Ammon's horn (tissue), 1 donor: ENCODE data around the gene TAS2R19.
"Not testable (repeated sequence)": the region's sequence is repeated elsewhere in the genome, so short reads cannot be mapped to it uniquely, and the experiment has no call there.

ENCODE experiments used
- DNase-seq: peaks from one replicate; pipeline ENCODE4 v3.0.0-alpha.2; 2016; ENCODE audit warnings: low spot score

Gene TAS2R19

DNA sequence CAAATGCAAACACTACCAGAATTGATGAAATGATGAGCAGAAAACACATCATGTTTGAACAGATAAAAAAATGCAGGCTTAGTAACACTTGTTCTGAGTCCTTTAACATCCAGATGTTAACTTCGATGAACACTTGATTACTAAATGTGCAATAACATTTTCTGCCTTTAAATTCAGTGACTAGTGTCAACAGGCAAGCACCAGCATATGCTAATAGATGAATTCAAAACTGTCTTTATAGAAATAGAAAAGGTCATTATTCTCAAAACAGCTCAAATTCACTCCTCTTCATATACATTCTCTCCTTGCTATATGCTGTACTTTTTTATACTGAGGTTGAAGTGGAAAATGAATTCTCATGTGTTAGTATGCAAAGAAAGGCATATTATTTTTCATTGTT, at the start of gene TAS2R19:
TSS of gene TAS2R19 (minus strand) at position 101 of the 400 bp plus-strand sequence. CDS start at position 52, 49 bp downstream.
- no peak for DNase-seq

DNA sequence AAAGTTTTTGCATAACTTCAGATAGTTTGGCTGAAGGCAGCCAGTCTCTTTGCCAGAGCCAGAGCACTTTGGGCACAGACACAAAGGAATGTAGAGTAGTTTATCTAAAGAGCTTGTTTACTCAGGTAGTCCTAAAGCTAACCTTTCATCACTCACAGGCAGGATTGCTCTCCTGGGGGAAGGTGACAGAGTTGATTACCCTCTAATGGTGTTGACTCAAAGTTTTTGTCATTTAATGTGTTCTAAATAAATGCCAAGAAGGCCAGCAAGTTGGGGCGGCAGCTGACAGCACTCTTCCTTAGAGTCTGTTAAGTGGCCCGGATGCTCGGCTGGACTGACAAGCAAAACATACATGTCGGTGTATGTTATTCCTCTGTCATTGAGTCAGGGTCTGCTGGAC, 49.0 kb upstream of the TAS2R19 start:
- DNase-seq: no peak

DNA sequence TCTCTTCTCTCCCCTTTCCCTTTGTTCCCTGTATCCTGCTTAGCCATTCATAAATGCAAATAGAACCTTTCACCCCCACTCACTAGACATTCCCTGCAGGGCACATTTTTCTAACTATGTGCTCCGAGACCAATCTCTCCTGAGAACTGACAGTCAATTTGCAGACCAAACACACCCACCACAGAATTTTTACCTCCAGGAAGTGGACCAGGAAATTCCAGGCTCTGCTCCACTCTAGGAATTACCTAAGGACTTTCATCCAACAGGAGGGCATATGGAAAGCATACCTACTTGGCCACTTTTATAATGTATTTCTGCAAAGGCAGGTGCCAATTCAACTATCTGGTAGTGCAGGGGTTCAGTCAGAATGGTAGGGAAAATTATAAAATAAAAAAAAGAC, 48.6 kb upstream of the TAS2R19 start:
- no peak for DNase-seq

GRCh38 chr12:11069854-11070365, 47.5 kb upstream of the TAS2R19 start:
- DNase-seq: no peak

- peak; percentile 22 for DNase-seq
These were observed 45.1 kb upstream of the TAS2R19 start for GRCh38 chr12:11067514-11067913.

DNA sequence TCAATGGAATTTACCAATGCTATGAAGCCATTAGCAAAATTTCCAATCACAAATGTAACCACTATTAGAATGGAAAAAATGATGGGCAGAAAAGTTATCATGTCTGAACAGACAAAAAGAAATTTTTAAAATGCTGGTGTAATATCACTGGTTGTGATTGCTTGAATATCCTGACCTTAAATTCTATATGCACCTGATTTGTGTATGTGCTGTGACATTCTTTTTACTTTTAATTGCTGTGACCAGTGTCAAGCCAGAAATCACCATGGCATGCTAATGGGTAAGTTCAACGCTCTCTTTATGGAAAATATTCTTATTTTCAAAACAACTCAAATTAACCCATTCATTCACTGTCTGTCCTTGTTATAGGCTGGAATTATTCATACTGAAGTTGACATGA, 39.8 kb upstream of the TAS2R19 start, which contains the start of gene TAS2R46:
TSS of gene TAS2R46 (minus strand) at position 101 of the 400 bp plus-strand sequence. CDS start at position 101, 0 bp downstream.
- DNase-seq: not testable (repeated sequence)

GRCh38 chr12:11059784-11060183, 37.4 kb upstream of the TAS2R19 start:
- DNase-seq: no peak

DNA sequence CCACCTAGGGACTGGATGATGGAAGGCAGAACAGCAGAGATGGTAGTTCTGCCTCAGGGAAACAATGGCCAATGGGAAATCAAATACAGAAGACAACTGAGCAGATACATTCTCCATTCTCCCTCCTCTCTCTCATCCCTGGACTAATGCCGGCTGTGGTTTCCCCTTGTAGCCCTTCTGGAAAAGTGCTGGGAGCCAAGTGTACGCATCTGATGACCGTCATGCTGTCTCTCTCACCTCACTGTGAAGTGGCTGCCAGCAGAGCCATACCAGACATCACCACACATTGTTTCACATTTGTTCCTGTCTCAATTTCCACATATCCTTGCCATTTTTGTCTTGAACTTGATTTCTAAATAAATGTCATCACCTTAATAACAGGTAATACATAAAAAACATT, 36.6 kb upstream of the TAS2R19 start:
- no peak for DNase-seq

GRCh38 chr12:11055306-11055705, 32.9 kb upstream of the TAS2R19 start:
- no peak for DNase-seq

DNA sequence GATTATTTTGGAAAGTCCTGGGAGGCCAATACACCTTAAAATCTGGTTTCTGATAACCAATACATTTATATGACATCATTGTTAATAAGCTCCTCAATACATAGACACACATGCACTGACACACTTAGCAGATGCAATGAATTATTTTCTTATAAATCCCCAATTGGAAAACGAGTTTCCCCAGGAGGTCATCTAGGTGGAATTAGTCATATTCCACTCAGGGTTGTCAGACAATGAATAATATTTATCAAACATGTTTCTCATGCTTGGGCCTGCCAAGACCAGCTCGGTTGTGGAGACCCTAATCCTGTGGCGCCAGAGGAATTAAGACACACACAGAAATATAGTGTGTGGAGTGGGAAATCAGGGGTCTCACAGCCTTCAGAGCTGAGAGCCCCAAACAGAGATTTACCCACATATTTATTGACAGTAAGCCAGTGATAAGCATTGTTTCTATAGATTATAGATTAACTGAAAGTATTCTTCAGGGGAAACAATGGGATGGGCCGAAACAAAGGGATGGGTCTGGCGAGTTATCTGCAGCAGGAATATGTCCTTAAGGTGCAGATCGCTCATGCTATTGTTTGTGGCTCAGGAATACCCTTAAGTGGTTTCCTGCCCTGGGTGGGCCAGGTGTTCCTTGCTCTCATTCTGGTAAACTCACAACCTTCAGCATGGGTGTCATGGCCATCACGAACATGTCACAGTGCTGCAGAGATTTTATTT, 27.5 kb upstream of the TAS2R19 start:
- not testable (repeated sequence) for DNase-seq

GRCh38 chr12:11041366-11041765, 18.9 kb upstream of the TAS2R19 start:
- not testable (repeated sequence) for DNase-seq

GRCh38 chr12:11040162-11040561, 17.7 kb upstream of the TAS2R19 start:
- DNase-seq: no peak

- no peak for DNase-seq
These were observed 16.8 kb upstream of the TAS2R19 start for GRCh38 chr12:11039171-11039570.

DNA sequence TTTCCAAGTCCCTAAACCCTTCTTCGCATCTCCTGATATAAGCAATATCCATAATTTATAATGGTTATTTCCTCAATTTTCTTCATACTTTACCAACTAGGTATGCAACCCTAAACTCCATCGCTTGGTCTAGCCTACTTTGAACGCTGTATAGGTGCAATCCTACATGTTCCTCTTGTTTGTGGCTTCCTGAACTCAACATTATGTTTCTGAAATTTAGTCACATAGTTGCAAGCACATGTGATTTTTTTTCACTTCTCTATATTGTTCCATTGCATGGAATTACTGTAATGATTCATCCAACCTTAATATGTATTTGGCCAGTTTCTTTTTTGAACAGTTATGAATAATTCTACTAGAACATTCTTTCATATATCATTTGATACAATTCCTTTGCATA, 11.5 kb upstream of the TAS2R19 start:
- not testable (repeated sequence) for DNase-seq

DNA sequence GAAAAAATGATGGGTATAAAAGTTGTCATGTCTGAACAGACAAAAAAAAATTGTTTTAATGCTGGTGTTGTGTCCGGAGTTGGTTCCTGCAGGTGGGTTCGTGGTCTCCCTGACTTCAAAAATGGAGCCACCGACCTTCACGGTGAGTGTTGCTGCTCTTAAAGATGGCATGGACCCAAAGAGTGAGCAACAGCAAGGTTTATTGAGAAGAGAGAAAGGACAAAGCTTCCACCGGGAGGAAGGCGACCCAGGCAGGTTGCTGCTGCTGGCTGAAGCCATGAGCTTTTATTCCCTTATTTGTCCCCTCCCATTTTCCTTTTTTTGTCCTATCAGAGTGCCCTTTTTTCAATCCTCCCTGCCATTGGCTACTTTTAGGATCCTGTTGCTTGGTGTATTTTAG, 8.9 kb upstream of the TAS2R19 start, which contains the start of gene TAS2R31:
TSS of gene TAS2R31 (minus strand) at position 101 of the 400 bp plus-strand sequence. CDS start at position 29, 72 bp downstream.
- DNase-seq: no peak

DNA sequence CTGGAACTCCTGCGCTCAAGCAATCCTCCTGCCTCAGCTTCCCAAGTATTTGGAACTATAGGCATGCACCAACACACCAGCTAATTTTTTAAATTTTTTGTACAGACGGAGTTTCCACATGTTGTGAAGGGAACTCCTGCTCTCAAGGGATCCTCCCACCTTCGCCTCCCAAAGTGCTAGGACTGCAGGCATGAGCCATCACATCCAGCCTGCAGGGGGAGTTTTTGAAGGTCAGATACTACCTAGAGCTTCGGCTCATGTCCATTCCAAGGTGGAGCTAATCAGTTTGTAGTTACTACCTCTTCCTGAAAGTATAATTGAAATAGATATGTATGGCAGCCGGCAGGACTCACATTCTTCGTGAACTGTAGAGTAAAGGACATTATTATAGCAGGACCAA, 3.7 kb upstream of the TAS2R19 start:
- DNase-seq: no peak

- no peak for DNase-seq
These were observed 967 bp upstream of the TAS2R19 start for GRCh38 chr12:11023387-11023786.

- DNase-seq: peak; percentile 73
These were observed 5.5 kb downstream of the TAS2R19 start for GRCh38 chr12:11016937-11017336.

DNA sequence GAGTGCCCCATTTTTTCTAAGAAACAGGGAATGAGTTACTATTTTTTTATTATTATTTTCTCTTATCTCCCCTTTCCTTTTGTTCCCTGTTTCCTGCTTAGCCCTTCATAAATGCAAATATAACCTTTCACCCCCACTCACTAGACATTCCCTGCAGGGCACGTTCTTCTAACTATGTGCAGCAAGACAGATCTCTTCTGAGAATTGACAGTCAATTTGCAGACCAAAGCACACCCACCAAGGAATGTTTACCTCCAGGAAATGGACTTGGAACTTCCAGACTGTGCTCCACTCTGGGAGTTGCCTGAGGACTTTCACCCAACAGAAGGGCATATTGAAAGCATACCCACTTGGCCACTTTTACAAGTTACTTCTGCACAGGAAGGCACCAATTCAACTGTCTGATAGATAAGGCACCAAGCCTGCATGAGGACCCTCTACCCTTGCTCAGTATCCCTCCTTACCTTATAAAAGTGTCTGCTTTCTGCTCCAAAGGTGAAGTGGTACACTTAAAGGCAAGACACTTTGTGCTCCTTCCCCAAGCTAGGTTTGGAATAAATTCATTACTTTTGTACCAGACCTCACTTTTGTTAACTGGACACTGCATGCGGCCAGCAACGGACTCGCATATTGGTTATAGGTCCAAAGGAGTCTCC, 6.5 kb downstream of the TAS2R19 start:
- DNase-seq: no peak

DNA sequence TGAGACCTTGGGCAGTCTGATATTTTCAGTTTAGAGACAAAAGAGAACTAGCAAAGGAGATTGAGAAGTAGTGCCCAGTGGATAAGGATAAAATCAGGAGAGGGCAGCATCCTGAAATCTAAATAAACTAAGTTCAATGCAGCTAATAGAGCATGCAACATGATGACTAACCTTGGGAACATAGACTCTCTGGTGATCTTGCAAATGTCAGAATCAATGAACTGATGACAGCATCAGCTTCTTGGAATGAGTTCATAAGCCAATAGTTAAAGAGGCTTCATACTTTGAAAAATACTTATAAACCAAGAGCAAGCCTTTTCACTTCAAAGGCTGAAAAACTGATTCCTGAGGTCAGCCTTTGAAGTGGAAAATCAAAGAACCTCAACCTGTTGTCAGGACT, 8.2 kb downstream of the TAS2R19 start:
- no peak for DNase-seq

DNA sequence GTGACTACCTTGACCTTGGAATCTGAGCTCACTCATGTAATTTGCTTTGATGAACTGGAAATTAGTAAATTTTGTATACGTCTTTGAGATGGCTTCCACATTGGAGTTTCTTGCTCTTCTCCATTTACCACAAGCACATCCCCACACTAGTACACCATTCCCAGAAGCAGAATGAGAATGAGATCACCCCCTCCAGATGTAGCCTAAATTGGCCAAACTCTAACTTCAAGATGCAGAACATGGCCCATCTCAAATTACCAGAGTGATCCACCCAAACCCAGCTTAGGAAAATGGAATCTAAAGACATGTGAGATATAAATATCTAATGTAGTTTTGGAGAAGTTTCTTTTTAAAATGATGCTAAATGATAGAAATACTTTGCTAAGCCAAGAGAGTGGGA, 14.8 kb downstream of the TAS2R19 start:
- no peak for DNase-seq

DNA sequence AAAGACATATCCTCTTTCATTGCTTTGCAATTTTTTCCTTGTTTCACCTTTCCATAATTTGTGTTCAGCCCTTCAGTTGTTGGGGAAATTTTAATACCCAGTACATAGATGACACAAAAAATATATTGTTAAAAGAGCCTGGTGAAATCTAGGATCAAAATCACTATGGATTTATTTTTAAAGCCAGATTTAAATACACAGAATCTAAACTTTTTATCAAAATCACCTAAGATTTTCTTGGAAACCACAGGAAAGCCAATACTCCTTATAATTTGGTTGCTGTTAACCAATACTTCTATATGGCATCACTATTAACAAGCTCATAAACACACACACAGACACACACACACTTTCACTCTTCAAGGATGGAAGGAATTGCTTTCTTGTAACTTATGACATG, 24.2 kb downstream of the TAS2R19 start, which contains the start of gene TAS2R20:
TSS of gene TAS2R20 (minus strand) at position 101 of the 400 bp plus-strand sequence. CDS start 429 bp downstream, outside the sequence.
- no peak for DNase-seq

DNA sequence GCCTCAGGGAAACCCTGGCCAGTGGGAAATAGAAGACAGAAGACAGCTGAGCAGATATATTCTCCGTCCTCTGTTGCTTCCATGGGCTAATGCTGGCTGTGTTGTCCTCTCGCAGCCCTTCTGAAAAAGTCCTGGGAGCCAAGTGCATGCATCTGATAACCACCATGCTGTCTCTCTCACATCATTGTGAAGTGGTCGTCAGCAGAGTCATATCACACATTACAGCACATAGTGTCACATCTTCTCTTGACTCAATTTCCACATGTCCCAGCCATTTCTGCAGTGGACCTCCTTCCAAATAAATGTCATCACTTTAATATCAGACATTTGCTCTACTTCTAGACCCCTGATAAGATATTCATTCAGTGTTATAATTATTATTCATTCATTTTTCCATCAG, 28.1 kb downstream of the TAS2R19 start:
- DNase-seq: no peak
